Keratinocyte (primary cell): Measurements from ENCODE around the gene NHLRC1.

Experiments used
- CTCF ChIP-seq, 3 experiments: IDR thresholded peaks in 1 of 3; conservative IDR thresholded peaks in 1 of 3; optimal IDR thresholded peaks in 1 of 3; 2 replicates in 2 of 3; 3 replicates in 1 of 3; pipeline versions ENCODE3 to v1.5.1; 2011; ENCODE audit warnings: low read length in 3 of 3, mild to moderate bottlenecking in 3 of 3, moderate library complexity in 2 of 3, control low read depth in 1 of 3, inconsistent platforms in 1 of 3; ENCODE audit not compliant: insufficient read depth in 2 of 3; ENCODE audit errors: extremely low read depth in 1 of 3
- EZH2 ChIP-seq: IDR thresholded peaks from one replicate; pipeline ENCODE4 v1.6.1; 2012; ENCODE audit warnings: inconsistent platforms, mild to moderate bottlenecking, low read length, moderate library complexity

GRCh38 chr6:18147160-18147559 is 24.7 kb upstream of the NHLRC1 start:
- TF ChIP-seq CTCF (optimal IDR thresholded peaks at IDR 0.05 in 1 of 3, IDR thresholded peaks at IDR 0.05 in 1 of 3, conservative IDR thresholded peaks at IDR 0.05 in 1 of 3; ENCODE audit: extremely low read depth in 1 of 3, insufficient read depth in 2 of 3, low read length in 3 of 3), result no peak
- TF ChIP-seq EZH2, result no peak
